COLO829 (cell line): ENCODE results near the gene VIPR2.

Experiments
- DNase-seq: peaks from one replicate; pipeline ENCODE4 v3.0.0; 2012; ENCODE audit warnings: low spot score

Gene VIPR2

GRCh38 chr7:159064816-159065510, 79.7 kb downstream of the VIPR2 start:
- DNase-seq: no peak

- DNase-seq: no peak
These were observed 80.4 kb downstream of the VIPR2 start for GRCh38 chr7:159064121-159064815.

DNA sequence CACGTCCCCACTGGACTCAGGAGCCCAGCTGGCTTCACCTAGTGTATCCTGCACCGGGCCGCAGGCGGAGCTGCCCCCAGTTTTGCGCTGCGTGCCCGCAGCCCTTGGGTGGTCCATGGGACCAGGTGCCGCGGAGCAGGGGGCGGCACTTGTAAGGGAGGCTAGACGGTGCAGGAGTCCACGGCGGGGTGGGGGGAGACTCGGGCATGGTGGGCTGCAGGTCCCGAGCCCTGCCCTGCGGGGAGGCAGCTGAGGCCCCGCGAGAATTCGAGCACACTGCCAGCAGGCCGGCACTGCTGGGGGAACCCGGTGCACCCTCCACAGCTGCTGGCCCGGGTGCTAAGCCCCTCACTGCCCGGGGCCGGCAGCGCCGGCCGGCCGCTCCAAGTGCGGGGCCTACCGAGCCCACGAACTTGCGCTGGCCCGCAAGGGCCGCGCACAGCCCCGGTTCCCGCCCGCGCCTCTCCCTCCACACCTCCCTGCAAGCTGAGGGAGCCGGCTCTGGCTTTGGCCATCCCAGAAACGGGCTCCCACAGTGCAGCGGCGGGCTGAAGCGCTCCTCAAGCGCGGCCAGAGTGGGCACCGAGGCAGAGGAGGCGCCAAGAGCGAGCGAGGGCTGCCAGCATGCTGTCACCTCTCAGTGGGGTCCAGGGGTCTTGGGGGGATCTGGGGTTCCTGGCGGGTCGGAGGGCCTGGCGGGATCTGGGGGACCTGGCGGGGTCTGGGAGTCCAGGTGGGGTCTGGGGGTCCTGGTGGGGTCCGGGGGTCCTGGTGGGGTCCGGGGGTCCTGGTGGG, 81.4 kb downstream of the VIPR2 start:
- DNase-seq: no peak

DNA sequence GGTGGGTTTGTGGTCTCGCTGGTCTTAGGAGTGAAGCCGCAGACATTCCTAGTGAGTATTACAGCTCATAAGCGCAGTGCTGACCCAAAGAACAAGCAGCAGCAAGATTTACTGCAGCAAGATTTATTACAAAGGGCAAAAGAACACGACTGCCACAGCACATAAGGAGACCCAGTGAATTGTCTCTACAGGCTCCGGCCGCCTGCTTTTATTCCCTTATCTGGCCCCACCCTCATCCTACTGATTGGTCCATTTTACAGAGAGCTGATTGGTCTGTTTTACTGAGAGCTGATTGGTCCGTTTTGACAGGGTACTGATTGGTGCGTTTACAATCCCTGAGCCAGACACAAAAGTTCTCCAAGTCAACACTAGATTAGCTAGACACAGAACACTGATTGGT, 82.1 kb downstream of the VIPR2 start:
- DNase-seq: no peak

DNA sequence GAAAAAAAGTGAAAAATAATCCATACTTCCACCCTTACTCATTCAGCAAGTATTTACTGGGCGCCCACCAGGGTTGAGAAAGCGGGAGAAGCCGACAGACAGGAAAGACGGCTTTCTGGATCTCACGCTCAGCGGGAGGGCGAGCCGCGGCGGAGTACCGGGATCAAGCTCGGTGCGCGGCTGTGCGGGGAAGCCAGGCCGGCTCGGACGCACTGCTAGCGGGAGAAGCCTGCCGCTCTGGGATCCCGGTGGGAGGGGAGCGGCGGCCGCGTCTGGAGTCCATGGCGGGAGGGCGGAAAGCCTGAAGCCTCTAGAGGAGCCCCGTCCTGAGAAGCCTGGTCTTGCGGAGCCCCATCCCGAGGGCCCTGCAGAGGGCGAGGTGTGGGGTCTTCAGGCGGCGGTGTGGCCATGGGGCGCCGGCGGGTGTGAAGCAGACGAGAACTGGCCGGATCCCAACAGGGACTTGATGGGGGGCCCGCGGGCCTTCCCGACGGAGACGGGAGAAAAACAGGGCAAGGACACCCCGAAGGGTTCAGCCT, 82.9 kb downstream of the VIPR2 start:
- no peak for DNase-seq

GRCh38 chr7:159061209-159061608, 83.5 kb downstream of the VIPR2 start:
- DNase-seq: no peak

DNA sequence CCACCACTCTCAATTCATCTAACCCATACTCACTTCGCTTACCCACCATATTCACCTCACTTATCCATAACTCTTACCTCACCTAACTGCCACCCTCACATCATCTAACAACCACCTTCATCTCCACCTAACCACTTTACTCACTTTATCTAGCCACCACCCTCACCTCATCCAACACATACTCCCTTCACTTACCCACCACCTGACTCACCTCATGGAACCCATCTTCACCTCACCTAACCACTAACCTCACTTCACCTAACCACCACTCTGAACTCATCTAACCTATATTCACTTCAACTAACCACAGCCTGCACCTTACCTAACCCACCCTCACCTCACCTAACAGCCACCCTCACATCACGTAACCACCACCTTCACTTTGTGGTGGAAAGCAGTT, 84.2 kb downstream of the VIPR2 start:
- no peak for DNase-seq

DNA sequence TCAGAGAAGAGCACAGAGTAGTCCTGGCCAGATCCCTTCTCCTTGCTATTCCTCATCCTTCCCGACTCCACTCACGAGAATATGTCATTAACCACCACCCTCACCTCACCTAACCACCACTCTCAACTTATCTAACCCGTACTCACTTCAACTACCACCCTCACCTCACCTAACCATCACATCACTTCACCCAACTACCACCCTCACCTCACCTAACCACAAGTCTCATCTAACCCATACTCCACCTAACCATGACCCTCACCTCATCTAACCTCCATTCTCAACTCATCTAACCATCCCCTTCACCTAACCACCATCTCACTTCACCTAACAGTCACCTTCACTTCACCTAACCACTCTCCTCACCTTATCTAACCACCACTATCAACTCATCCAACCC, 85.0 kb downstream of the VIPR2 start:
- no peak for DNase-seq

- DNase-seq: no peak
These were observed 87.0 kb downstream of the VIPR2 start for GRCh38 chr7:159057647-159058046.

DNA sequence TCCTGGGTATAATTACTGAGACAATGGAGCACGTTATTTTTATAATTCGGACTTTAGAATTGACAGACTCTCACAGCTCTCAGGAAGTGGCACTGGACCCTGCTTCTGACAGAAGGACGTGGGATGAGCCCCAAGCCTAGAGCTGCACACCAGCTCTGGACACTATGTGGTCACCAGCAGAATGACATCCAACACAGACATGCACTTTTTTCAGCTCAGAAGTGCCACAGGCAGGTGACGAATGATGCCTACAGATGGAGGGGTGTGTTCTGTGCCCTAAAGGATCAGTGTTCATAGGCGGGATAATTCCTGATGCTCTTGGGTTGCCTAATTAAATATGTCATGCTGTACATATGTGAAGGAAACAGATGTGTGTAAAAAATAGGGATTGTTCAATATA, 87.9 kb downstream of the VIPR2 start:
- no peak for DNase-seq

GRCh38 chr7:159051916-159052315, 92.8 kb downstream of the VIPR2 start:
- no peak for DNase-seq

DNA sequence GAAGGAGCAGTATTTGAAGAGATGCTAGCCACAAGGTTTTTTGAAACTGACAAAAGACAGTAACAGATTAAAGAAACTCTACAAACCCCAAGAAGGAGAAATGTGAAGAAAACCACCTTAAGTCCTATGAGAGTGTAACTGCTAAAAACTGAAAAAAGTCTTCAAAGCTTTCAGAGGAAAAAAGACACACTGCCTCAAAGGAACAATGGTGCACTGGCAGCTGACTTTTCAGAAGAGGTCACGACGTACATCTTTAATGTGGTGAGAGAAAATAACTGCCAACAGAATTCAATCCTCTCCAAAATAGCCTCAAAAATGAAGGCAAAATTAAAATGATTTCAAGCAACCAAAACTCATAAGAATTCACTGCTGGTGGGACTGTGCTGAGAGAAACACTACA, 94.0 kb downstream of the VIPR2 start:
- no peak for DNase-seq

- DNase-seq: no peak
These were observed 95.2 kb downstream of the VIPR2 start for GRCh38 chr7:159049266-159050025.

DNA sequence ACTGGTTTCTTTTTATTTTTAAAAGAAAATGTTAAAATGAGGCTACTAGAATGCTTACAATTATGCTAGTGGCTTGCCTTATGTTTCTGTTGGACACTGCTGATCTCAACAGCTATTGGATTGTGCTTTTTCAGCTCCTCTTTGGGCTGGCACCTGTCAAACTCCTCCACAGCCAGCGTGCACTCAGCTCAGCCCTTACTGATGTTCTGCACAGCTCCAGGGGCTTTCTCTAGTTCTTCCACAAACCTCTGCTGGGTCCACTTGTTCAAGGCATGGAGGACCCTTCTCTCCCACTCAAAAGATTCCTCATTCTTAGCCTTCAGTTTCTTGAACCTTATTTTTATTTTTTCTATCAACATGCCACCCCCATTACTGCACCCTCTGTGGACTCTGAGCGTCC, 96.0 kb downstream of the VIPR2 start:
- no peak for DNase-seq

DNA sequence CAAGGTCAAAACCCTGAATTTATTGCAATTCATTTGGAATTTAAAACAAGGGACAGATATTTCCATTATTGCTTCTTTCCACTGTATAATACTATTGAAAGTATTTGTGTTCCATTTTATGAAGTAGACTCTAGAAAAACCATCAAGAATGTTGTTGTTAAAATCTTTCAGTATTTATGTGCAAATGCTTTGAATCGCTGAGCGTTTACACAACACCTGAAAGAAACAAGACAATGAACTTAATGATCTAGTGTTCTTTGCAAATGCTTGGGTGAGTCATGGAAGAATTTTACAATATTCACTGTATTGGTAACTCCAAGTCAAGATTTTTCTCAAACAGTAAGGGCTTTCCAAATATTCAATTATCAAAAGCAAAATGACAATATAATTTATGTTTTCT, 97.1 kb downstream of the VIPR2 start:
- no peak for DNase-seq

DNA sequence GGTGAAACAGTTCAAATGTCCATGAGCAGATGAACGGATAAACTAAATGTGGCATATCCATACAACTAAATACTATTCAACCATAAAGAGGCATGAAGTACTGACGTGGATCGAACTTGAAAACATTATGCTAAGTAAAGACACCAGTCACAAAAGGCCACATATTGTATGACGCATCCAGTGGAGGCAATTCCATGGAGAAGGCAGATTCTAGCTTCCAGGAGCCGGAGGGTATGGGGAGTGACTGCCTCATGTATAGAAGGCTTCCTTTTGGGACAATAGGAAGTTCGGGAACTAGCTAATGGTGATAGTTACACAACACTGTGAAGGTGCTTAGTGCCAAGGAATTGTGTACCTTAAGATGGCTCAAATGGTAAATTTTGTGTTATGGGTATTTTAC, 98.4 kb downstream of the VIPR2 start:
- DNase-seq: no peak

GRCh38 chr7:159045839-159046238, 98.8 kb downstream of the VIPR2 start:
- no peak for DNase-seq

DNA sequence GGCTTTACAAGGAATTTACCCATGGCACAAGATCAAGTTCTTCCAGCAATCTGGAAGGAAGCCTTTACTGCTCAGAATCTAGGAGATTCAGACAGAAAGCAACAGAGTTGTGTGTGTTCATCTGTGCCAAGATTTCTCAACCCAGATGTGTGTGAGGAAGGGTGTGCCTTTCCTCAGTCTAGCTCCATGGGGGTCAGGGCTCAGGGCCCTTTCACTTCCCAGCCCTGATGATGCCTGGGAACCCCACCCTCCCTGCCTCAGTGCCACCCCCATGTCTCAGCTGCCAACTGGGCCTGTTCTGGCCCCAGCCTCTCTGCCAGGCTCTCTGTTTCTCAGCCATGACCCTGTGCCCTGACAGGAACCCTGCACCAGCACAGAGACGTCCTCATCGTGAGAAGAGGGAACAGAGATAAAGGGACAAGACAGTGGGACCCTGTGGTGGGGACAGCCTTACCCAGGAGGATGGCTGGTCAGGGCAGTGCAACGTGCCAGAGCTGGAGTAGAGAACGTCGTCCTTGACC, 102.0 kb downstream of the VIPR2 start:
- no peak for DNase-seq

DNA sequence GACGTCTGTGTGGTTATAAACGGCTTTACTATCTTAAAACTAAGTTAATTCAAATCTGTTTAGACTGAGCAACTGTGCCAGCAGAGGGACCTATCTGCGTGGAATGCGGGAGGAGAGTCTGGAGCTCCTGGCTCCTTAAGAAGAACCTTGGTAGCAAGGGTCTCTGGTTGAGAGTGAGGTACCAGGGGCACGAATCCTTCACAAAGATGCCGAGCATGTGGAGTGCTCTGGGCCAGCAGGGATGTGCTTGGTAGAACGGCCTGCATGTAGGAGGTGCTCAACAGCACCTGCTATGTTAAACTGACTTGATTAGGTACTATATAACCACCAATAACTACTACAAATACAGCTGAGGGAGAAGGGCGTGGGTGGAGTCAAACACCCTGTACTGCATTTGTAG, 102.6 kb downstream of the VIPR2 start:
- DNase-seq: no peak

- DNase-seq: no peak
These were observed 103.6 kb downstream of the VIPR2 start for GRCh38 chr7:159040912-159041711.

DNA sequence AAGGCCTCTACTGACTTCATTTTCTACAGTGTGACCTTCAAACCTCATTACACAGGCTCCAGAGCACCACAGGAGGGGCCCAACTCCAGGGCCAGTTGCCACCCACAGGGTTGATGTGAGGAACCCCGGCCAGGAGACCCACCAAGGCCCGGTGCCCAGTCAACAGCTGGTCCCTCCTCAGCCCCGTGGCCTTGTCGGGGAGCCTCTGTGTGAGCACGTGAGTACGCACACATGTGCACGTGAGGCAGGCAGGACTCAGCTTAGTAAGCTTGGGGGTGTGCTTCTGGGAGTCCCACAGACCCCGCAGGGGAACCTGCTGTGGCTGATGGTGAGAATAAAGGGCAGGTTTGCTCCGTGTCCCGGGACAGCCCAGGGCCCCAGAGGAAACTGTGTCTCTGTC, 104.5 kb downstream of the VIPR2 start:
- no peak for DNase-seq
